ENCODE data around the gene IQUB. TPM values are rescaled to one million over a fixed set of nuclear protein-coding genes. Genes with fewer than 3 reads are reported as not detected.

The IQUB gene
- total RNA-seq, 1 donor from 2014 or later, result 2.0 TPM

DNA sequence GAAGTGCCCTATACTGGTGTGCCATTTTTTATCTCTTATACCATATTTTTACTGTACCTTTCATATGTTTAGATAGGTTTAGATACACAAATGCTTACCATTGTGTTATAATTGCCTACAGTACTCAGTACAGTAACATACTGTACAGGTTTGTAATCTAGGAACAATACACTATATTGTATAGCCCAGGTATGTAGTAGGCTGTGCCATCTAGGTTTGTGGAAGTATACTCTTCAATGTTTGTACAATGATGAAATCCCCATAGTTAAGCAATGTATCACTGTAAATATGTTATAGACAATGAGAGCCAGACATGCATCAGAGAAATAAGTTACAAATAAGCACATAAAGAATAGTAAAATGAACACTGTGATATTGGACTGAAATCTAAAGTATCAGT, 109.1 kb downstream of the IQUB start:
- TF ChIP-seq, protein P1, sequence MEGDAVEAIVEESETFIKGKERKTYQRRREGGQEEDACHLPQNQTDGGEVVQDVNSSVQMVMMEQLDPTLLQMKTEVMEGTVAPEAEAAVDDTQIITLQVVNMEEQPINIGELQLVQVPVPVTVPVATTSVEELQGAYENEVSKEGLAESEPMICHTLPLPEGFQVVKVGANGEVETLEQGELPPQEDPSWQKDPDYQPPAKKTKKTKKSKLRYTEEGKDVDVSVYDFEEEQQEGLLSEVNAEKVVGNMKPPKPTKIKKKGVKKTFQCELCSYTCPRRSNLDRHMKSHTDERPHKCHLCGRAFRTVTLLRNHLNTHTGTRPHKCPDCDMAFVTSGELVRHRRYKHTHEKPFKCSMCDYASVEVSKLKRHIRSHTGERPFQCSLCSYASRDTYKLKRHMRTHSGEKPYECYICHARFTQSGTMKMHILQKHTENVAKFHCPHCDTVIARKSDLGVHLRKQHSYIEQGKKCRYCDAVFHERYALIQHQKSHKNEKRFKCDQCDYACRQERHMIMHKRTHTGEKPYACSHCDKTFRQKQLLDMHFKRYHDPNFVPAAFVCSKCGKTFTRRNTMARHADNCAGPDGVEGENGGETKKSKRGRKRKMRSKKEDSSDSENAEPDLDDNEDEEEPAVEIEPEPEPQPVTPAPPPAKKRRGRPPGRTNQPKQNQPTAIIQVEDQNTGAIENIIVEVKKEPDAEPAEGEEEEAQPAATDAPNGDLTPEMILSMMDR (IDR thresholded peaks at IDR 0.05; ENCODE audit: unreplicated experiment), result no peak
- H3K4me3 Mint-ChIP-seq (ENCODE audit: low read depth), result no peak overlapping the region
- H3K27ac Mint-ChIP-seq, result no peak overlapping the region
- H3K9me3 Mint-ChIP-seq (ENCODE audit: low read depth), result peaks cover 7% of the 10 kb centered on the region
- H3K36me3 Mint-ChIP-seq (ENCODE audit: insufficient read depth), result no peaks in the 10 kb centered on the region
- H3K27me3 Mint-ChIP-seq, result no peaks in the 10 kb centered on the region
- no peak for DNase-seq (ENCODE audit: low spot score, unreplicated experiment)
- H3K4me1 Mint-ChIP-seq (ENCODE audit: low read depth), result no peaks in the 10 kb centered on the region

DNA sequence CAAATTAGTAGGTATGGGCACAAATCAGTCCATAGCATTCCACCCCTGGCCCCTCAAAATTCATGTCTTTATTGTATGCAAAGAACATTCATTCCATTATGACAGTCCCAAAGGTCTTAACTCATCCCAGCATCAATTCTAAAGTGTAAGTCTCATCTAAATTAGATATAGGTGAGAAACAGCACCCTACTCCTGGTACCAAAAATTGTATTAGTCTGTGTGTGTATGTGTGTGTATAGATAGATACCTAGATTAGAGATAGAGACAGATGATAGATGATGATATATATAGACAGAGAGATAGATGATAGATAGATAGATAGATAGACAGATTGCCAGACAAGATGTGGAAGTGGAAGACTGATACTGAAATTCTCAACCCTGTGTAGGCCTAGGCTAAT, 109.9 kb downstream of the IQUB start:
- no peaks in the 10 kb centered on the region for H3K27me3 Mint-ChIP-seq
- no peak overlapping the region for H3K4me3 Mint-ChIP-seq (ENCODE audit: low read depth)
- H3K4me1 Mint-ChIP-seq (ENCODE audit: low read depth), result no peaks in the 10 kb centered on the region
- DNase-seq (ENCODE audit: low spot score, unreplicated experiment), result no peak
- no peak overlapping the region for H3K27ac Mint-ChIP-seq
- H3K36me3 Mint-ChIP-seq (ENCODE audit: insufficient read depth), result no peaks in the 10 kb centered on the region
- TF ChIP-seq, protein P1 (IDR thresholded peaks at IDR 0.05; ENCODE audit: unreplicated experiment), result no peak
- peaks cover 7% of the 10 kb centered on the region for H3K9me3 Mint-ChIP-seq (ENCODE audit: low read depth)

DNA sequence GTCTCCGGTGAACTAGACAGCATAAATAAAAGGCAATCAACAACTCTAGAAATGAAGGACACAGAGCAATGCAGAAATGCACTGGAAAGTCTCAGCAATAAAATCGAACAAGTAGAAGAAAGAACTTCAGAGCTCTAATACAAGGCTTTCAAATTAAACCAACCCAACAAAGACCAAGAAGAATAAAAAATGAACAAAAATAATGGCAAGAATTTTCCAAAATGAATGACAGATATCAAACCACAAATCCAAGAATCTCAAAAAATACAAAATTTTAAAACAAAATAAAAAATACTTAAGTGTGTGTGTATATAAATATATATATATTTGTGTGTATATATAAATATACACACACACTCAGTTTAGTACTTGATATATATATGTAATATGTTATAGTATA, 110.8 kb downstream of the IQUB start:
- TF ChIP-seq, protein P1 (IDR thresholded peaks at IDR 0.05; ENCODE audit: unreplicated experiment), result no peak
- Mint-ChIP-seq H3K9me3 (ENCODE audit: low read depth) (peaks cover 7% of the 10 kb centered on the region), H3K27me3 (no peaks in the 10 kb centered on the region), H3K4me1 (ENCODE audit: low read depth) (no peaks in the 10 kb centered on the region), H3K4me3 (ENCODE audit: low read depth) (no peak overlapping the region), H3K27ac (no peak overlapping the region), H3K36me3 (ENCODE audit: insufficient read depth) (no peaks in the 10 kb centered on the region)
- no peak for DNase-seq (ENCODE audit: low spot score, unreplicated experiment)

DNA sequence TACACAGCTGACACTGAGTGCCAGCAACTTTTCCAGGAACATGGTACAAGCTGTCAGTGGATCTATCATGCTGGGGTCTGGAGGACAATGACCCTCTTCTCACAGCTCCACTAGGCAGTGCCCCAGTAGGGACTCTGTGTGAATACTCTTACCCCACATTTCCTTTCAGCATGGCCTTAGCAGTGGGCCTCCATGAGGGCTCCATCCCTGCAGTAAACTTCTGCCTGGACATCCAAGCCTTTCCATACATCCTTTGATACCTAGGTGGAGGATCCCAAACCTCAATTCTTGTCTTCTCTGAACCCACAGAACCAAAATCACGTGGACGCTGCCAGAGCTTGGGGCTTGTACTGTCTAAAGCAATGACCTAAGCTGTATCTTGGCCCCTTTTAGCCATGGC, 116.8 kb downstream of the IQUB start:
- no peak for DNase-seq (ENCODE audit: low spot score, unreplicated experiment)
- Mint-ChIP-seq H3K9me3 (ENCODE audit: low read depth) (peaks cover 9% of the 10 kb centered on the region), H3K36me3 (ENCODE audit: insufficient read depth) (peaks cover 3% of the 10 kb centered on the region), H3K4me1 (ENCODE audit: low read depth) (no peaks in the 10 kb centered on the region), H3K27ac (no peak overlapping the region), H3K4me3 (ENCODE audit: low read depth) (no peak overlapping the region), H3K27me3 (no peaks in the 10 kb centered on the region)
- TF ChIP-seq, protein P1 (IDR thresholded peaks at IDR 0.05; ENCODE audit: unreplicated experiment), result no peak

DNA sequence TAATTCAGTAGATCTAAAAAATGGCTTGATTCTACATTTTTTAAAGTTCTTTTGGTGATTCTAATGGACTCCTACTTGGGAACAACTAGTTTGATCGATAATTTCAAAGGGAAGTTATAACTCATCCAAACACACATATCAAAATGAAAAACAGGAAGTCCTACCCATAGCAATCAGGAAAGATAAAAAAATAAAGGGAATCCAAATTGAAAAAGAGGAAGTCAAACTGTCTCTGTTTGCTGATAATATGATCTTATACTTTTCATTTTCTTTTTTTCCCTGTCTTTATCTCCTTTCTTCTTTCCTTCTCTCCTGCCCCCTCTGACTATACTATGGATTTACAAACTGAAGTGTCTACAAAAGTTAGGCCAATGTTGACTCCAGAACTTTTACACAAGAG, 118.8 kb downstream of the IQUB start:
- peaks cover 9% of the 10 kb centered on the region for H3K9me3 Mint-ChIP-seq (ENCODE audit: low read depth)
- no peak for DNase-seq (ENCODE audit: low spot score, unreplicated experiment)
- TF ChIP-seq, protein P1 (IDR thresholded peaks at IDR 0.05; ENCODE audit: unreplicated experiment), result no peak
- H3K4me3 Mint-ChIP-seq (ENCODE audit: low read depth), result no peak overlapping the region
- no peaks in the 10 kb centered on the region for H3K27me3 Mint-ChIP-seq
- H3K27ac Mint-ChIP-seq, result no peak overlapping the region
- H3K36me3 Mint-ChIP-seq (ENCODE audit: insufficient read depth), result peaks cover 3% of the 10 kb centered on the region
- H3K4me1 Mint-ChIP-seq (ENCODE audit: low read depth), result no peaks in the 10 kb centered on the region

Measured in progenitor cell of endocrine pancreas (in vitro differentiated cells).